GM19193 (cell line): ENCODE measurements around the gene MIPEP.

Source experiments
- POLR2A ChIP-seq: IDR thresholded peaks from 4 replicates; pipeline ENCODE4 v1.6.1; 2011; ENCODE audit not compliant: insufficient read depth, insufficient read length; ENCODE audit errors: extremely low read depth

MIPEP gene

DNA sequence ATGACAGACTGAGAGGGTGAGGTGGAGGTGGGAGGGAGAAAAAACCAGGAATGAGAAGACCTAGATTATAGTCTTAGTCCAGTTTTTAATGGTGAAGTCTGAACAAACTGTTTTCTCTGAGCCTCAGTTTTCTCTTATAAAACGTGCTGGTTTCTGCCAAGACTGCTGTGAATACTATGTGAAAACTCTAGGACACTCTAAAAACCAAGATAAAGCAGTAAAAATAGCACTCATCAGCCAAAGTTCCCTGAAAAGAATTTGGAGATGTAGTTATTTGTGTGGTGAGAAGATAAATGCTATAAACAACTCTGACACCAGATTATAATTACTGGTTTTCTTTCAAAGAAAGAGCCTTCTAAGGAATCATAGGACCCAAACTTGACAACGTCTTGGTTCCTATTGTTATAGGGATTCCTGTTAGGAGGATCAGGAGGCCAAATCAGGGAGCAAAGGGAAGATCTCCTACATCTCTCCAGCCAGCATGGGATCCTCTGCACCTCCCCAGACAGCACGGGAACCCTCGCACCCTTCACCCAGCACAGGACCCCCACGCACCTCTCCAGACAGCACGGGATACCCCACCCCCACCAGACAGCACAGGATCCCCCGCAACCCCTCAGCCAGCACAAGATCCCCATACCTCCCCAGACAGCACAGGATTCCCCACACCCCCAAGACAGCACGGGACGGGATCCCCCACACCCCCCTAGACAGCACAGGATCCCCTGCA is 130.2 kb downstream of the MIPEP start:
- no peak for TF ChIP-seq POLR2A

DNA sequence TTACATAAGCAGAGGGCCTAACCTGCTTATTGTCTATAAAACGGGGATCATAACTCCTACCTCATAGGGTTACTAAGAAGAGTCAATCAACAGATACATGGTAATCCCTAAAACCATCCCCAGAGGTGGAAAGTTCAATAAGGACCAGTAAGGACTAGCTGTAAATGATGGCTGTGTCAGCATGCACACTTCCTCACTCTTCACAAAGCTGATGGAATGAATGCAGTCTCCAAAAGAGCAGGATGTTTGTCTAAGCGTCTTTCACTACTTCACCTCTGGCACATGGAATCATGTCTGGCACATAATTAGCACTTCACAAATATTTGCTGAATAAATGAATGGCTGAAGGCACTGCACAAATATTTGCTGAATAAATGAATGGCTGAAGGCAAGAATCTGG is 134.2 kb downstream of the MIPEP start:
- TF ChIP-seq POLR2A = no peak

DNA sequence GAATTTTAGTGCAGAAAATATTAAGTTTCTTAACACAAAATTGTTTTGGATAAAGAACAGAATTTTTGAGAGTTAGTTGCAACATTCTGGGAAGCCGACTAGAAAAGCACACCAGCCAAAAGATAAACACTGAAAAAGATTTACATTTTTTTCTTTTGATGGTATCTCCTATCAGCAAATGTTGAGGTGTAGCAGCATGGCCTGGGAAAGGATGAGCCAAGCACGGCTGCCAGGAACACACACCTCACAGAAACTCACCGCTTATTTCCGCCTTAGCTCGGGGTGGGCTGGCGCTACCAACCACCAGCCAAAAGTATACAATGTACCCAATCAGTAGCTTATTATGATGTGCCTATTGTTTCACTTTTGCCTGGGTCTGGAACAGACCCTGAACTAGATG is 134.7 kb downstream of the MIPEP start:
- no peak for TF ChIP-seq POLR2A

DNA sequence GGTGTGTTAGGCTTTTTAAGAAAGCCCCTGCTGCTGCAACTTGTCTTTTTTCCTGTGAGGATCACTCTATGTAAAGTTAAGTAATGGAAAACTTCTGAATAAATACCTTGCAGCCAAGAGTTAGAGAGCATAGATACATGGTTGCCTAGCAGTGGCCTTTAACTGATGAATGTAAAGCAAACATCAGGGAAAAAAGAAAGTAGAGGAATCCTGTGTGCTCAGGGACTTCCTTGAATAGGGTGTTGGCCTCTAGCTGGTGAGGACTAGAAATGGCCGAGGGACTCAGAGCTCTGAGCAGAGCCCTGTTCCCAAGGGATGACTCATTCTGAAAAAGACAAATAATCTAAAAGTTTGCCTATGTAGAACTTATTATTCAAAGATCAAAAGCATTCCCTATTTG is 135.7 kb downstream of the MIPEP start:
- TF ChIP-seq POLR2A = no peak

DNA sequence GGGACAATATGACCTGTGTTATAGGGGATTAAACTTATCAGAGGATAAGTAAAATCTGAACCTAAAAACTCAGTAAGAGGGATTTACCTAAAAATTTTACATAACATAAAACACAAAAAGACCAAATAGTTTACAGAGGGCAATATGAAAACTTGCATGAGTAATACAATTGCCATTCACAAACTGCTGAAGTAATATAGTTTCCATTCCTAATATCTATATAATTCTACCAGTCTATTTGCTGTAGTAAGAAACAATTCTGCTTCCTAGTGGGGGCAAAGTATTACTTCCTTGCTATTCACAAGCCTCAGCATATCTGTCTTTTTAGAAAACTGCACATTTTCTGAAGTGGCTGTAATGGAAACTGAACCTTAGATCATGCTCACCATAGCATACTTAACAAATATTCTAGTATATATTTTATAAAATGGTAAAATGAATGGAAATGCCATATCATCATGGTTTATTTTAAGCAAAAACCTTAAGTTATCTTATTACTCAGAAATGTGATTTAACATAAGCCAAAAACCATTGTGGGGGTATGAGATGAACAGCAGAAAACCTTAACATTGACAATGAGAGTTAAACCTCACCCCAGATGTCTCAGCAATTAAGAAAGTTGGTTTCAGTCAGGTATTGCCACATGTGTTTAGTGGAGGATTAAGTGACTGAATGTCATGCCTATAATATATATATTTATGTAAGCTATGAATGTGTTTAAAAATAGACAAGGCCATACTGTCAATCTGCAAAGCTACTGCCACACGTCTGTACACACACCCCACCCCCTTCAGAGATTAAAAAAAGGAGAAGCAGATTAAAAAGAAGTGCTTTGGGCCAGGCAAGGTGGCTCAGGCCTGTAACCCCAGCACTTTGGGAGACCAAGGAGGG is 136.8 kb downstream of the MIPEP start:
- no peak for TF ChIP-seq POLR2A

DNA sequence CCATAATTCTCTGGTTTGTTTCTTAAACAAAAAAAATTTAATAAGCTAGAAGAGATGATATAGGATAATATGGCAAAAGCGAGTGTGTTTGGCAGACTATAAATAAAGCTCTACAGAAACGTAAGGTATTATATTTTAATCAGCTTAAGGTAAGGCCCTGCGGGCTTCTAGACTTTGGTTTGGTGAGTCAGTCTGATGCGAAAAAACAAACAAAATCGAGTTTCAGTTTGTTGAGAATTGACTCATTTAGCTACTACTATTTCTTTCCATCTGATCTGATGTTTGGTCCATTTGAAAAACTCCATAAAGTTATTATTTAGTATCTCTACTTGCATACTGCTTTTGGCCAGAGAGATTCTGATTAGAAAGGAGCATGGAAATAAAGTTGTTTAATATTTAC is 138.0 kb downstream of the MIPEP start:
- TF ChIP-seq POLR2A = no peak

DNA sequence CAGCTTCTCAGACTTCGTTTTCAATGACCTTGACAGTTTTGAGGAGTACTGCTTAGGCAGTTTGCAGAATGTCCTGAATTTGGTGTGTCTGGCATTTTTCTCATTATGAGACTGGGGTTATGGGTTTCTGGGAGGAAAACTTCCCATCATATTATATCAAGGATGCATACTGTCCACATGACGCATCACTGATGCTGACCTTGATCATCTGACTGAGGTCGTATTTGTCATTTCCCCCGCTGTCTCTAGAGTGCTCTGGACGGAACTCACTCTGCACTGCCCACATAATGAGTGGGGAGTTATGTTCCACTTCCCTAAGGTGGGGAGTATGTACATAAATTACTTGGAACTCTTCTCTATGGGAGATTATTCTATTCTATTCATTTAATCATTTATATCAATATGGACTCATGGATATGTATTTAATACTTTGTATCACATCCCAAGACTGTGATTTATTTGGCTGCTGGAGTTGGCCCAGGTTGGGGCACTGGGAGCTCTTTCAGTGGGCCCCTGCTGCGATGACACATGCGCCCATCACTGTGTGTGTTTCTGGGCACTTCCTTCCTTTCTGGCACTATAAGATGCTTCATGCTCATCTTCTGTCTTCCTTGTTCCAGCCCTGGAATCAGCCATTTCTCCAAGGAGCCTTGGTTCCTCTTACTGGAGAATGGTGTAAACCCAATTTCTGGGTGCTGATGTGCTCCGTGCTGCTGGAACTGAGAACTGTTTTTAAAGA is 138.6 kb downstream of the MIPEP start:
- TF ChIP-seq POLR2A = no peak

DNA sequence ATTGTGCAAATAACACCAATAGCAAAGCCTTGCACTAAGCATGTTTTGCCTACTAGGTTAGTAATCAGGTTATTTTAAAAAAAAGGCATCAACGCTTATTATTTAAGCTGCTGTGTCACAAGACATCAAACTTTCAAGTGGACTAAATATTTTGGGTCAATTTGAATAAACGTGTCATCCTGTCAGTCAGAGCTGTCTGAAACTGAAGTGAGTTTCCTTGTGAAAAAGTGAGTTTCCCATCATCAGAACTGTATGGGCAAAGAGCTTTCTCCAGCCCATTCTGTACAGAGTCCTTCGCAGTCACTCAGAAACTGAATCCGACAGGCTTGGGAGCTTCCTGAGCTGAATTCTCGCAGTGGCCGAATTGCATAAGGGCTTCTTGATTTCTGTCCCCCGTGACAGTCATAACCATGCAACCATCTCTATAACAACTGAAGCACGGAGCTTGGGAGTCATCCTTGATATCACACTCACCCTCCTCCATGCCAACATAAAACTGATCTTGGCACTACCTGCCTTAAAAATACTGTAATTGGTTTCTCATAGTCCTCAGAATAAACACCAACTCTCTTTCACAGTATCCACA is 139.8 kb downstream of the MIPEP start:
- TF ChIP-seq POLR2A = no peak

DNA sequence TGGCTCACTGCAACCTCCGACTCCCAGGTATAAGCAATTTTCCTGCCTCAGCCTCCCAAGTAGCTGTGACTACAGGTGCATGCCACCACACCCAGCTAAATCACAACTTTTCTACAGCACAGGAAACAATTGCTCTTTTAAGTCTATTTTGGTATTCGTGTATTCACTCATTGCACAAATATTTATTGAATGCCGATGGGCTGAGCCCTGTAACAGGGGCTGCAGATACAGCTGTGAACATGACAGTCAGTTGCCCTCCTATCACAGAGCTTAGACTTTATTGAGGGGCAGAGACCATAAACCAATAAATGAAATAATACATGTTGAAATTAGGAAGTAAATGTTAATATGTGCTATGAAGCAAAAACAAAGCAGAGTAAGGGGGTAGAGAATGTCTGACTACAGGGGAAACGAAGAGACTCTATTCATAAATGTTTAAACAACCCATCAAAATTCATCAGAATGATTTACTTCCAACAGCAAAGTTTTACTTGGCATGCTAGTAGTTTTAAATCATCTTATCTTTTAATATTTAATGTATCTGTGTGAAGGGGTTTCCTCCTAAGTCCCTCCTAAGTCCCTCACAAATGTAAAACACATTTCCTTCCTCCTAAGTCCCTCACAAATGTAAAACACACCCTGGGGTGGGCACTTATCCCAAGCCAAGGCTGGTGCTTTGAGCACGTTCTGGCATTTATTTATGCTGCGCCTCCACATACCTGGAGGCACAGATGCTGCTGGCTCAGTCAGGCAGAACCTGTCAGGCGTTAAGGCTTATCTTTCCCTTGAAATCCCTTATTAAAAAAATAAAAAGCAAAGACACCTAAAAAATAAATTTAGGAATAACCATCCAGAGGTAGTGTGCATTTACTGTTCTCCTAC is 140.8 kb downstream of the MIPEP start:
- TF ChIP-seq POLR2A = no peak

DNA sequence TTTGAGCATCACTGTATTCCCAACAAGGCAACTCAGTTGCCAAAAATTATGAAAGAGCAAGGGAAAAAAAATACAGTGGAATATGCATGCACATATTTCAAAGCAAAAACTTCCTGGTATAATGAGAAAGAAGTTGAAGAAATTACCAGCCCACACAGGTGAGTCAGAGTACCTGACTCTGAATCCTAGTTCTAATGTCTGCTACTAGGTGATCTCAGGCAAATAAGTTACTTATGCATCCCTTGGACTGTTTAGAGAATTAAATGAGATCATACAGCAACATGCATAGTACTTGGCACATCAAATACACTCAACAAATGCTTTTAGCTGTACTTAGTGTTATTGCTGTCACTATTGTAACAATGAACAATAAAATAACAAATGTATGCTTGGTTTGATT is 144.9 kb downstream of the MIPEP start:
- no peak for TF ChIP-seq POLR2A

DNA sequence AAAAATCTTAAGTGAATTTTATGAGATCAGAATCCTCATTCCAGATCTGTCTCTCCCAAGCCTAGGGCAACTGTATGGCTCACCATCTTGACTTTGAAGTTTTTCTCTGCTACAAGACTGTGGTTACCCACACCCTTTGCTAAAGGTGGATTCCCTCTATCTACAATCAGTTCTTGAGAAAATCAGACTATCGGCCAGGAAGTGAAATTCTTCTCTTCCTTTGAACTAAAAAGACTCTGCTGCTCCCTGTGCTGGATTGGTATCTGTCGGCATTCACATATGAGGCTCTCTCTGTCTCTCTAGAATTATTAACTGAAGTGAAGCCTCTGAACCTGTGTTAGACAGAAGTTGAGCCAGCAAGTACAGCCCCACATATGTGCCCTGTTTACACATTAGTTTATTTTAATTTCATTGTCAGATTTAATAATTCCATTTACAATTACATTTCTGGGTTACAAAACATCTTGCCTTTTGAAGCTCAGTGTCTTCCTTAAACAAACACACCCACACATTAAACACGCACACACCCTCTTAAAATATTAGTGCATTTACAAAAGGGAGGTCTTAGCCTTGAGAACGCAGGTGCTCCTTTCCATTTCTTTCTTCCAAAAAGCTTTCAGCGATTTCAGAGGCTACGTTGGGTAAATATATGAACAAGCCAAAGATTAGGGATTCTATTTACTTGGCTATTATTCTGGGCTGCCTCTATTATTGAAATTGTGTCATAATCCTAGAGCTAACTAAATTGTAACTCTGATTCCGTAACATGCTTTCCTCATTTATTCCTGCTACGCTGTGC is 145.7 kb downstream of the MIPEP start:
- TF ChIP-seq POLR2A = no peak

DNA sequence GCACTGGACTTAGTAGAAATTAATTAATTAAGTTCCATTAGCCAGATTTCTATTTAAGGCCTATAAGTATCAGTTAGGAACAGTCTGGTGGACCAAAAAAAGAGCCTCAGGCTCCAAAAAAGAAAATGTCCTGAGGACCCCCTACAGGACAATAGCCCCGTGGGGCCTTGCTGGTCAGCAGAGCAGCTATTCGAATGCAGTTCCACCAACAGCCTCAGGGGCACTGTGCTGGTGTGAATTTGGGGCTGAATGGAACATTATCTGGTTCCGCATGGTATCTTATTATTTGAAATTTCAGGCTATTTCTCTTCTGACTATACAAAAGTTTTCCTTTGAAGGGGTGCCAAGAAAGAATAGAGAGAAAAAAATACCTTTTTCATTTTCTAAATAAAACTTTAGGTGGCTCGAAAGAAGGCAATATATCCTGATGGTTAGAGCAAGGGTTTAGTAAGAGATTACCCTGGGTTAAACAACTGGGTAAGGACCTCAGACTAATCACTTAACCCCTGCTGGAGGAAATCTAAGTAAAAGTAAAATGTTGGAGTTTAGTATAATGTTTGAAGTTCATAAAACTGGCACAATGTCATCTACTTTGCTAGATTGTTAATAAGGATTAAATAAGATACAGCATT is 147.2 kb downstream of the MIPEP start:
- TF ChIP-seq POLR2A = no peak

DNA sequence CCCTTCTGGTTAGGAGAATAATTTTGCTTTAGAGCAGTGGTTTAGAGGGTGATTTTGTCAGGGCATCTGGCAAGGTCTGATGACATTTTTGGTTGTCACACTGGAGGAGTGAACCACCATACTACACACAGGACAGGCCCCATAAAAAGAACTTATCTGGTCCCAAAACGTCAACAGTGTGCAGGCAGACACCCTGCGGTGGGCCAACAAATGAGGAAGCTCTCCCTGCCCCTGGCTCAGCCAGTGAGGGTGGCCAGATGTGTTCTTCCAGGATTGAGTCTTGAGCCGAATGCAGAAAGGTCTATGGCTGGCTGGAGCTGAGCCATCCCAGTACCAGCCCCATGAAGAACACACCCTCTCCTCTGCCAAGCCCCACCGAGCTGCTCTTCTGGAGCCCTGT is 149.2 kb downstream of the MIPEP start:
- TF ChIP-seq POLR2A = no peak
